Prostate gland (tissue), 2 donors: Measurements from ENCODE around the gene PAQR7.
A peak's percentile ranks its signal among the peaks of the same experiment; 100 is the strongest.

Experiments
- POLR2A ChIP-seq: fragments of 450-650 bp; IDR thresholded peaks from one replicate; pipeline ENCODE4 v1.6.1; 2016; ENCODE audit warnings: antibody characterized with exemption, mild to moderate bottlenecking
- POLR2AphosphoS5 ChIP-seq: sonication (generic); formaldehyde crosslinking; IDR thresholded peaks from one replicate; pipeline ENCODE4 v1.6.1; 2017; ENCODE audit warnings: antibody characterized with exemption
- TF ChIP-seq, protein P1 (sequence below), 4 experiments: fragments of 200-600 bp in 2 of 4; fragments of 450-650 bp in 2 of 4; sonication (generic) in 2 of 4; IDR thresholded peaks; 1 replicate in 3 of 4; 2 replicates in 1 of 4; pipeline ENCODE4 v1.5.1; 2016 to 2019; ENCODE audit warnings: antibody characterized with exemption in 4 of 4, mild to moderate bottlenecking in 2 of 4, moderate library complexity in 2 of 4

DNA sequence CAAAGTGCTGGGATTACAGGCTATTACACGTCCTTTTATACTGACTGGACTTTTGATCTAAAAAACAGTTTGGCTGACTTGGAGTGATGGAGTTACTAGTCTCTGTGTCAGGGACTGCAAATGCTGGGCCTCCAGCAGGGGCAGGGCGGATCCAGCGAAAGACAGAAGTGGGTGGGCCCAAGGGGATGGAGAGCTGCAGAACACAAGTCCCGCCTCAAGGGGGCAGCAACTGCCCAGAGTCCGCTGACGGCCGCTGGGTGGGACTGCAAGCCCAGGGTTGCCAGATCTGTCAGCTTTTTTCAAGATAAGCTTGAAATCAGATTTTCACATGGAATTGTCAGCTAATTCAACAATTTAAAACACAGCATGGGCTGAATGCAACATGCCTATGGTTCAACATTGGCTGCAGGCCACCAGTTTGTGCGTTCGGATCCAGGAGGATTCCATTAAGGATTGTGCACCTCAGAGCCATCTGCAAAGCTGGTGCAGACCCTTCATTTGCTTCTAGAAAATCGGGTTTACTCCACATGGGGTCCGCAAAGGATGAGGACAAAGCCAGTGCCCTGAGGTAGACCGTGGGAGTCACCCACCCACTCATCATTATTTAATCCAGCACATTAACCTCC lies 20.0 kb upstream of the PAQR7 start:
- TF ChIP-seq, protein P1, sequence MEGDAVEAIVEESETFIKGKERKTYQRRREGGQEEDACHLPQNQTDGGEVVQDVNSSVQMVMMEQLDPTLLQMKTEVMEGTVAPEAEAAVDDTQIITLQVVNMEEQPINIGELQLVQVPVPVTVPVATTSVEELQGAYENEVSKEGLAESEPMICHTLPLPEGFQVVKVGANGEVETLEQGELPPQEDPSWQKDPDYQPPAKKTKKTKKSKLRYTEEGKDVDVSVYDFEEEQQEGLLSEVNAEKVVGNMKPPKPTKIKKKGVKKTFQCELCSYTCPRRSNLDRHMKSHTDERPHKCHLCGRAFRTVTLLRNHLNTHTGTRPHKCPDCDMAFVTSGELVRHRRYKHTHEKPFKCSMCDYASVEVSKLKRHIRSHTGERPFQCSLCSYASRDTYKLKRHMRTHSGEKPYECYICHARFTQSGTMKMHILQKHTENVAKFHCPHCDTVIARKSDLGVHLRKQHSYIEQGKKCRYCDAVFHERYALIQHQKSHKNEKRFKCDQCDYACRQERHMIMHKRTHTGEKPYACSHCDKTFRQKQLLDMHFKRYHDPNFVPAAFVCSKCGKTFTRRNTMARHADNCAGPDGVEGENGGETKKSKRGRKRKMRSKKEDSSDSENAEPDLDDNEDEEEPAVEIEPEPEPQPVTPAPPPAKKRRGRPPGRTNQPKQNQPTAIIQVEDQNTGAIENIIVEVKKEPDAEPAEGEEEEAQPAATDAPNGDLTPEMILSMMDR (IDR thresholded peaks at IDR 0.05), result peak; percentile 80 to 98 (median 96)
- TF ChIP-seq POLR2AphosphoS5 (peak; percentile 78), POLR2A (no peak)
